Ovary (tissue), 9 donors: ENCODE measurements around the gene ATXN7. TPM values are rescaled to one million over a fixed set of nuclear protein-coding genes. Genes with fewer than 3 reads are reported as not detected.

Source experiments
- DNase-seq, 5 donors: peaks; one replicate each; pipeline ENCODE4 v3.0.0-alpha.2; 2019 to 2020
- H3K27ac ChIP-seq, 2 donors: fragments of 200-600 bp; one replicate each; pipeline versions ENCODE4 v1.5.1 to v1.8.0; 2019 to 2022
- H3K27me3 ChIP-seq: fragments of 200-600 bp; one replicate; pipeline ENCODE4 v1.8.0; 2022
- H3K36me3 ChIP-seq: fragments of 200-600 bp; sonication (generic); one replicate; pipeline ENCODE4 v1.5.1; 2019
- H3K4me1 ChIP-seq: one replicate; pipeline ENCODE4 v1.8.1; 2013; ENCODE audit warnings: mild to moderate bottlenecking, moderate library complexity; ENCODE audit not compliant: insufficient read depth
- H3K4me3 ChIP-seq: fragments of 200-600 bp; sonication (generic); one replicate; pipeline ENCODE4 v1.5.1; 2017
- H3K9me3 ChIP-seq, 2 donors: fragments of 200-600 bp in 1 of 2; sonication (generic) in 1 of 2; one replicate each; pipeline versions ENCODE4 v1.5.1 to v1.8.1; 2013 to 2019; ENCODE audit warnings: mild to moderate bottlenecking in 1 of 2, moderate library complexity in 1 of 2
- EP300 ChIP-seq: sonication (generic); formaldehyde crosslinking; IDR thresholded peaks from one replicate; pipeline ENCODE4 v1.6.1; 2017; ENCODE audit warnings: antibody characterized with exemption
- POLR2A ChIP-seq: fragments of 450-650 bp; IDR thresholded peaks from one replicate; pipeline ENCODE4 v1.6.1; 2017; ENCODE audit warnings: antibody characterized with exemption, mild to moderate bottlenecking, moderate library complexity
- WGBS, 3 donors: extraction: QIAGEN DNeasy Blood & Tissue Kit in 1 of 3; methylation state at CpG; one replicate each; pipeline versions ENCODE4 v1.1.5 to v1.1.7; 2013 to 2017; 5-methylcytosine and 5-hydroxymethylcytosine counted together
- intact Hi-C, 4 donors: fragments of 100-400 bp; cut with DNase I; formaldehyde crosslinking; loops; one replicate each; pipeline versions ENCODE4 v1.11.0 to v1.15.1; 2022 to 2023
- polyA plus RNA-seq, 2 donors: library from polyadenylated mRNA; stranded (reverse); fragments of 200-250 nt in 1 of 2; fragments of 350-450 nt in 1 of 2; fragmentation: Illumina TruSeq in 1 of 2; extraction: RNeasy Lipid Tissue Mini Kit (QIAGEN cat#74804) in 1 of 2; gene quantifications; one replicate each; pipeline ENCODE4 v1.2.3, GENCODE V29; 2013 to 2014
- total RNA-seq, 7 donors: library from RNA; depleted of rRNA in 2 of 7; stranded (reverse); fragments of >200 nt in 2 of 7; fragmentation: NEBNext Ultra II Directional in 3 of 7; extraction: Animal tissue kit (Norgen Biotek cat#: 25700) in 3 of 7; gene quantifications; one replicate each; pipeline versions ENCODE4 v1.1.0 to v1.2.4, GENCODE V29; 2016 to 2023
- TF ChIP-seq, protein P1 (sequence below), 3 donors: fragments of 450-650 bp in 2 of 3; fragments of 200-600 bp in 1 of 3; IDR thresholded peaks; one replicate each; pipeline versions ENCODE4 v1.5.1 to v1.8.0; 2016 to 2022; ENCODE audit warnings: antibody characterized with exemption in 3 of 3, mild to moderate bottlenecking in 1 of 3
- donor health status: DM: no; HTN: no; CAD: no; lungs with moderate emphysema.
- donor health status: DM: no; HTN: no; CAD: no.
- donor health status: Bipolar disorder and iron deficiency.
- donor health status: DM: yes; HTN: yes; CAD: no.
- donor health status: DM: no; HTN: no; CAD: no.
- donor health status: DM: yes; HTN: yes; CAD: no.

Gene ATXN7
- total and polyA plus RNA-seq, 9 donors = 4.3 to 47.0 (median 27.7) TPM

DNA sequence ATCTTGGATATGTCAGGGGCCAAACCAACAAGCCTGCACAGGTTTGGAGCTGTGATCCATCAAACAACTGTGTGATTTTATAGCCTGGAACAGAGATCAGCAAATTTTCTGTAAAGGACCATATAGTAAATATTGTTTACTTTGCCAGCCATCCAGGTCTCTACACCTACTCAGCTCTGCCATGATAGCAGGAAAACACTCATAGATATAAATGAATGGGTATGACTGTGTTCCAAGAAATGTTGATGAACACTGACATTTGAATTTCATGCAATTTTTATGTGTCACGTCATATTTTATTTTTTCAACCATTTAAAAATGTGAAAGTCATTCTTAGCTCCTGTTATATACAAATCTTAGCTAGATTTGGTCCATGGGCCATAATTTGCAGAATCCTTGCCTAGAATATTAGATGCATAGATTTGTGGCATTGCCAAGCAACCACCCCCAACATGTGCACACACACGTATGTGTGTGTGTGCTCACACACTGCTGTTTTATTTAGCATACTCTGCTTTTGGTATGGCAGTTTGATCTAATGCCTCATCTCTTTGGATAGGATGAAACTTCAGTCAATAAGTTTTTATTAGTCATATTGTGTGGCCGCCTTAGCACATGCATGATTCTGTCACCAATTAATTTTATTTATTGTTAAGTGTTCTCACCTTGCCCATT lies 6.4 kb downstream of the ATXN7 start:
- no peaks in the 10 kb centered on the region for H3K9me3 ChIP-seq
- H3K36me3 ChIP-seq = no peaks in the 10 kb centered on the region
- H3K27ac ChIP-seq = no peak overlapping the region
- peaks cover 3% of the 10 kb centered on the region for H3K4me1 ChIP-seq
- no peak for TF ChIP-seq POLR2A
- TF ChIP-seq EP300 = no peak
- TF ChIP-seq, protein P1, sequence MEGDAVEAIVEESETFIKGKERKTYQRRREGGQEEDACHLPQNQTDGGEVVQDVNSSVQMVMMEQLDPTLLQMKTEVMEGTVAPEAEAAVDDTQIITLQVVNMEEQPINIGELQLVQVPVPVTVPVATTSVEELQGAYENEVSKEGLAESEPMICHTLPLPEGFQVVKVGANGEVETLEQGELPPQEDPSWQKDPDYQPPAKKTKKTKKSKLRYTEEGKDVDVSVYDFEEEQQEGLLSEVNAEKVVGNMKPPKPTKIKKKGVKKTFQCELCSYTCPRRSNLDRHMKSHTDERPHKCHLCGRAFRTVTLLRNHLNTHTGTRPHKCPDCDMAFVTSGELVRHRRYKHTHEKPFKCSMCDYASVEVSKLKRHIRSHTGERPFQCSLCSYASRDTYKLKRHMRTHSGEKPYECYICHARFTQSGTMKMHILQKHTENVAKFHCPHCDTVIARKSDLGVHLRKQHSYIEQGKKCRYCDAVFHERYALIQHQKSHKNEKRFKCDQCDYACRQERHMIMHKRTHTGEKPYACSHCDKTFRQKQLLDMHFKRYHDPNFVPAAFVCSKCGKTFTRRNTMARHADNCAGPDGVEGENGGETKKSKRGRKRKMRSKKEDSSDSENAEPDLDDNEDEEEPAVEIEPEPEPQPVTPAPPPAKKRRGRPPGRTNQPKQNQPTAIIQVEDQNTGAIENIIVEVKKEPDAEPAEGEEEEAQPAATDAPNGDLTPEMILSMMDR (IDR thresholded peaks at IDR 0.05) = no peak
- intact Hi-C loops = no loop called here
- no peak overlapping the region for H3K4me3 ChIP-seq
- WGBS, 3 donors = 81 to 91% (median 86%) methylated on average over 3 of the region's 3 CpGs
- DNase-seq = no peak
- no peaks in the 10 kb centered on the region for H3K27me3 ChIP-seq

- H3K4me3 ChIP-seq = no peak overlapping the region
- no peak for DNase-seq
- H3K27ac ChIP-seq = no peak overlapping the region
- intact Hi-C loops = no loop called here
- H3K27me3 ChIP-seq = no peaks in the 10 kb centered on the region
- 79 to 86% (median 84%) methylated on average over 2 of the region's 2 CpGs for WGBS, 3 donors
- peaks cover 3% of the 10 kb centered on the region for H3K4me1 ChIP-seq
- TF ChIP-seq, protein P1 (IDR thresholded peaks at IDR 0.05) = no peak
- TF ChIP-seq POLR2A = no peak
- TF ChIP-seq EP300 = no peak
- no peaks in the 10 kb centered on the region for H3K36me3 ChIP-seq
- H3K9me3 ChIP-seq = no peaks in the 10 kb centered on the region
These were observed 6.9 kb downstream of the ATXN7 start for GRCh38 chr3:63870615-63871005.

DNA sequence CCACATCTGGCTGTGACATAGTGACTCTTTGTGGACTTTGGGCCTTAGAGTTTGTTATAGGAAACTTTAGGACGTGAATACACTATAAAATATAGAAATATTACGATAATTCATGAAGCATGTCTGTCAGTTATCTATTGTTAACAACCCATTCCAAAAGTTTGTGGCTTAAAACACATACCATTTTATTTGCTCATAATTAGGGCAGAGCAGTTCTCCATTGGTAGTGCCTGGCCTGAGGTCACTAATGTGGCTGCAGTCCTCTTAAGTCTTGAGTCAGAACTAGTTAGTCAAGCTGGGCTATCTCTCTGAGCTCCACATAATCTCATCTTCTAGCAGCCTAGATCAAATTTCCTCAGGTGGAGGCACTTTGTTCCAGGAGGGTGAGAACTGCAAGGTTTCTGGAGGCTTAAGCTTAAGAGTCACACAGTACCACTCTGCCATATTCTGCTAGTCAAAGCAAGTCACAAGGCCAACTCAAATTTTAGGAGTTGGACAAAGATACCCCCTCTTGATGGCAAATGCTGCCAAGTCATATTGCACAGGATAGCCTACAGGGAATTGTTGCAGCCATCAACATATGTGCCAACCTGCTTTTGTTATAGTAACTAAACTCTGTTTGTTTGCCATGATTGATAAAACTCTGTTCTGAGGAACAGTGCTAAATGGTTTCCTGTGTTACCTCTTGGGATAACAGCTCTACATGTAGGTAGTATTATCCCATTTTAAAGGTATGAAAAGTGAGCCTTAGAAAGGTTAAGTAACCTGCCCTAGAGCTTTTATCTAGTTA lies 8.7 kb downstream of the ATXN7 start:
- 85 to 94% (median 94%) methylated on average over 2 of the region's 2 CpGs for WGBS, 3 donors
- intact Hi-C loops = no loop called here
- DNase-seq = no peak
- TF ChIP-seq POLR2A (no peak), EP300 (no peak)
- TF ChIP-seq, protein P1 (IDR thresholded peaks at IDR 0.05) = no peak
- Histone ChIP-seq H3K4me3 (no peak overlapping the region), H3K9me3 (no peaks in the 10 kb centered on the region), H3K36me3 (no peaks in the 10 kb centered on the region), H3K4me1 (peaks cover 3% of the 10 kb centered on the region), H3K27me3 (no peaks in the 10 kb centered on the region), H3K27ac (no peak overlapping the region)

- Histone ChIP-seq H3K4me1 (peaks cover 5% of the 10 kb centered on the region), H3K9me3 (no peaks in the 10 kb centered on the region), H3K4me3 (no peak overlapping the region), H3K27ac (no peak overlapping the region), H3K27me3 (no peaks in the 10 kb centered on the region), H3K36me3 (no peaks in the 10 kb centered on the region)
- TF ChIP-seq POLR2A (no peak), EP300 (no peak)
- TF ChIP-seq, protein P1 (IDR thresholded peaks at IDR 0.05) = no peak
- DNase-seq = no peak
- intact Hi-C loops = no loop called here
- 94 to 98% (median 96%) methylated on average over 3 of the region's 3 CpGs for WGBS, 3 donors
These were observed 11.1 kb downstream of the ATXN7 start for GRCh38 chr3:63874769-63875168.
